ENCODE data around the gene DPEP2. TPM values are rescaled to one million over a fixed set of nuclear protein-coding genes. Genes with fewer than 3 reads are reported as not detected.
A peak's percentile ranks its signal among the peaks of the same experiment; 100 is the strongest.

DPEP2 gene
- total and polyA plus RNA-seq, 2 of the 4 experiments (the other 2 are of a cell fraction) = not detected

- TF ChIP-seq MXI1 (IDR thresholded peaks at IDR 0.05; ENCODE audit: borderline replicate concordance, low read depth, low read length) (no peak), RCOR1 (IDR thresholded peaks at IDR 0.05; ENCODE audit: insufficient replicate concordance, low read length) (no peak), ELK1 (IDR thresholded peaks at IDR 0.05; ENCODE audit: borderline replicate concordance, low read depth, low read length) (no peak), FOS (IDR thresholded peaks at IDR 0.05; ENCODE audit: low read depth, low read length) (no peak), RFX5 (IDR thresholded peaks at IDR 0.05; ENCODE audit: low read depth, low read length) (0 out of 2 replicates have a peak, but pooled peaks have one; percentile 12), USF2 (IDR thresholded peaks at IDR 0.05; ENCODE audit: low read depth, low read length) (no peak), MAZ (IDR thresholded peaks at IDR 0.05; ENCODE audit: borderline replicate concordance, low read depth, low read length) (no peak), CEBPB (IDR thresholded peaks at IDR 0.05; ENCODE audit: low read depth, low read length) (no peak)
- H3K14ac ChIP-seq (replicated peaks; ENCODE audit: low read depth, low read length) = no peak overlapping the region
- H3K27ac ChIP-seq (ENCODE audit: insufficient read depth, low read length) = no peak overlapping the region
- H3K9me1 ChIP-seq (ENCODE audit: insufficient read depth, low read length) = peaks cover 57% of the 10 kb centered on the region
- H2BK15ac ChIP-seq (ENCODE audit: low read depth, low read length) = no peak overlapping the region
- dilution Hi-C loops (cut with HindIII; ENCODE audit: low sequenced_read_pairs, unreplicated experiment) (no loop called here), in situ Hi-C loops (cut with MboI; ENCODE audit: low sequenced_read_pairs) (no loop called here), intact Hi-C loops (cut with micrococcal nuclease) (loop anchor here (10.0 kb wide), 1 partner anchor 260 kb away; no protein-coding TSS in a partner anchor)
- POLR2A ChIA-PET (ENCODE audit: unreplicated experiment) = no interaction called here
- no peak overlapping the region for H2BK20ac ChIP-seq (ENCODE audit: low read depth, low read length)
- no CpG with 5 or more reads among the region's 6 CpGs for WGBS, 2 experiments (ENCODE audit: extremely low coverage in 2 of 2, insufficient read length in 1 of 2)
- ATAC-seq (ENCODE audit: low read depth) (no peak), DNase-seq (no peak)
- no peak overlapping the region for H4K5ac ChIP-seq (ENCODE audit: low read depth, low read length)
- no peak overlapping the region for H4K8ac ChIP-seq (ENCODE audit: low read depth in 2 of 2, low read length in 2 of 2)
- no peak overlapping the region for H3K56ac ChIP-seq (ENCODE audit: extremely low read depth, insufficient read depth, low read length)
- H3K4ac ChIP-seq (ENCODE audit: low read depth, low read length) = peak overlapping the region; percentile 34; the same call in 1 of the 2 replicates
- no peaks in the 10 kb centered on the region for H3K27me3 ChIP-seq (ENCODE audit: control insufficient read depth, insufficient read depth, low read length)
- no peak overlapping the region for H2BK5ac ChIP-seq (ENCODE audit: low read depth, low read length, poor library complexity, severe bottlenecking)
- H3K79me1 ChIP-seq (ENCODE audit: low read depth in 1 of 2, low read length in 2 of 2) = peaks cover 36 to 87% of the 10 kb centered on the region in 2 experiments
- CTCF ChIA-PET = no interaction called here
- no peak overlapping the region for H3K18ac ChIP-seq (ENCODE audit: low read depth, low read length)
- H3K4me3 ChIP-seq (ENCODE audit: insufficient read depth, low read depth, low read length) = no peak overlapping the region
- no peak overlapping the region for H4K91ac ChIP-seq (ENCODE audit: insufficient read depth, low read depth, low read length)
- peaks cover 50% of the 10 kb centered on the region for H3K36me3 ChIP-seq (ENCODE audit: control insufficient read depth, insufficient read depth, low read length)
- no peaks in the 10 kb centered on the region for H3K9me3 ChIP-seq (ENCODE audit: control insufficient read depth, insufficient read depth, low read length)
- H2AK5ac ChIP-seq (ENCODE audit: low read depth, low read length) = peak overlapping the region; percentile 15; the same call in 1 of the 2 replicates
- no peak overlapping the region for H2AK9ac ChIP-seq (replicated peaks; ENCODE audit: low read depth, low read length, poor library complexity)
- no peak overlapping the region for H2AFZ ChIP-seq (replicated peaks; ENCODE audit: low read length, poor library complexity)
- no peak overlapping the region for H3K9ac ChIP-seq (ENCODE audit: low read depth, low read length)
- peaks cover 81% of the 10 kb centered on the region for H4K20me1 ChIP-seq (ENCODE audit: insufficient read depth, low read length)
- H3K4me2 ChIP-seq (ENCODE audit: low read depth, low read length) = peak overlapping the region; percentile 4; the same call in 1 of the 2 replicates
- H3K23ac ChIP-seq (ENCODE audit: low read depth, low read length) = peak overlapping the region; percentile 53; the same call in 1 of the 2 replicates
- H2BK120ac ChIP-seq (ENCODE audit: low read depth, low read length) = no peak overlapping the region
- no TSS peak for BruUV-seq (replicated peaks)
- peaks cover 50% of the 10 kb centered on the region for H3K4me1 ChIP-seq (ENCODE audit: control insufficient read depth, insufficient read depth, low read length)
Observed at GRCh38 chr16:67964477-67965131, 34.7 kb downstream of the DPEP2 start.

Measured in IMR-90 (cell line).